Urothelium cell line (cell line): ENCODE measurements around the gene PTPRG.
A peak's percentile ranks its signal among the peaks of the same experiment; 100 is the strongest.

Source experiments
- DNase-seq: peaks from one replicate; pipeline ENCODE4 v3.0.0; 2011; ENCODE audit warnings: low spot score, mixed read lengths
- FAIRE-seq: peaks from 2 replicates; lab custom pipeline; 2011; peaks lifted over from hg19 to GRCh38; lab: Jason Lieb, UNC

PTPRG gene

GRCh38 chr3:62125380-62125779 lies 564.0 kb downstream of the PTPRG start:
- FAIRE-seq (no peak), DNase-seq (no peak)

DNA sequence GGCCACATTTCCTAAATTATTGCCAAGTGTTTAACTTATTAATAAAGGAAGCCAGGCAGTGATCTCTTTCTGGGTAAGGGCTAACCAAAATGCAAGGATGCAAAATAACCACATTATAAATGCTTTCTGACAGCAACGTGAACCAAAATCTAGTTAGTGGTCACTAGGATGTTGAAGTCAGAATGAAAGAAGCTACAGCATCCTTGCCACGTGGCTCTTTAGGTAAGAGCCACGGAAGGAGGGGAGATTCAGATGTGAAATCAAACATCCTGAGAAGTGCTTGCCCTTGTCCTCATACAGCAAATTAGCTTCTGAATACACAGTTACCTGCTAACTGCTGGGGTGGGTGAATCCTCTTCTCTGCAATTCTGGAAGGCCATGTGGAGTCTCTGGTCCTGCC lies 565.7 kb downstream of the PTPRG start:
- DNase-seq (no peak), FAIRE-seq (no peak)

GRCh38 chr3:62128051-62128450 lies 566.7 kb downstream of the PTPRG start:
- DNase-seq = no peak
- FAIRE-seq = no peak

DNA sequence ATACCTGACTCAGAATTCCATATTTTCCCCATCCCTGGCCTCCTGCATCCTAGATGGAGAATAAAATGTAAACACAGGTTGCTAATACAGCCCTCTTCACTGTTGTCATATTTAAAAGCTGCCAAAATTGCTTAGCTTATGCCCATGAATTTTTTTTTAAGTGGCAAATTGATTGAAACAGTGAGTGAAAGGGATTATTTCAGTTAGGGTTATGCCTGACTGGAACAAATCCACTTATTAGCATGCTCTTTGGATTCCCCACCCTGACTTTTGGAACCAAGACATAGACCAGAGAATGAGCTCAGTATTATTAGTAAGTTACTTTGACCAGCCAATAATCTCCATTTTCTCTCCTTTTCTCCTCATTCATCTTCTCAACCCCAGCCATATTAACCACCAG lies 567.3 kb downstream of the PTPRG start:
- FAIRE-seq (no peak), DNase-seq (no peak)

- FAIRE-seq = no peak
- no peak for DNase-seq
Measured at GRCh38 chr3:62131050-62131449, 569.7 kb downstream of the PTPRG start.

DNA sequence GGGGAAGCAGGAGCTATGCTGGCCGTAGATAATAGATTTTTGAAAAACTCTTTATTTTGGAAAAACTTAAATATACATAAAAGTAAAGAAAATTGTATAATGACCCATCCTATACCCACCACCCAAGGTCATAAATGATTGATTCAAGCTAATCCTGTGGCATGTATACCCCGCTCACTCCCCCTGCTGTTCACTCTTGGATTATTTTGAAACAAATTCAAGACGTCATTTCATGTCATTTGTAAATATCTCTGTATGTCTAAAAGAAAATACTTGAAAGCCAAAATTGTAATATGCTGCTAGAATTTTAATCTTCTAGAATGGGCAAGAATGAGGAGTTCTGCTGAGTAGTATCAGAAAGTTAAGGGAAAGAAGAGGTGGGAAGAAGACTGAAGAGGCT lies 570.2 kb downstream of the PTPRG start:
- FAIRE-seq = no peak
- no peak for DNase-seq

- FAIRE-seq (no peak), DNase-seq (no peak)
Measured at GRCh38 chr3:62132027-62132602, 570.7 kb downstream of the PTPRG start.

DNA sequence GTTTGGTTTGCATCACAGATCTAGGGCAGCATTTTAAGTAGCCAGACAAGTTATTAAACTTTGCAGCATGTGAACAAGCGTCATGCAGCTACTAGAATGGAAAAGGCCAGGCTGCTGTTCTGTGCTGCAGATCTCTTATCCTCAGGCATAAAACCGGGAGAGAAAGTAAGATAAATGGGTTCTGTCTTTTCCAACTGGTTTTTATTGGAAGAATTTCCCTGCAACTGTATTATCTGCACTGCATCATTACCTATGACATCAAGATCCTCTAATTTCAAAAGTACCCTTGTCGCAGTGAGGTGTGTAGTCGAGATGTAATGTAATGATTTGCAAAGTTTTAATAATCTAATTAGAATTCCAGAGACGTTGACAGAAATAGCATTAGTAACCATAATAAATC lies 571.6 kb downstream of the PTPRG start:
- FAIRE-seq (no peak), DNase-seq (no peak)

DNA sequence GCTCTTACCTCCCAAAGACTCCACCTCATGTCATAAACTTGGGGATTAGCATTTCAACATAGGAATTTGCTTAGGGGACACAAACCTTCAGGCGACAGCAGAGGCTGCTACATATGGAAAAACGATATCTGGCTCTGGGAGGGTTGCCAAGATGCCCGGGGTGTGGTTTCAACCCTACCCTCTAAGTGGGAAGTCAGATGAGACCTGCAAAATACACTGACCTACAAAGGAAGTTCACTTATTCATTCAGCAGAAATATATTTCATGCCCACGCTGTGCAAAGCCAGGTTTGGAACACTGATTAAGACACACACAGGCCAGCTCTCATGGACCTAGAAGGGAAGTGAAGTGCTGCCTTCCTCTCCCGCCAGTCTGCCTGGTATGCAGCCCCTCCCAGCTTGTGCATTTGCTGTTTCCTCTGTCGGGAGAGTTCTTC lies 572.7 kb downstream of the PTPRG start:
- DNase-seq = peak; percentile 36
- no peak for FAIRE-seq

DNA sequence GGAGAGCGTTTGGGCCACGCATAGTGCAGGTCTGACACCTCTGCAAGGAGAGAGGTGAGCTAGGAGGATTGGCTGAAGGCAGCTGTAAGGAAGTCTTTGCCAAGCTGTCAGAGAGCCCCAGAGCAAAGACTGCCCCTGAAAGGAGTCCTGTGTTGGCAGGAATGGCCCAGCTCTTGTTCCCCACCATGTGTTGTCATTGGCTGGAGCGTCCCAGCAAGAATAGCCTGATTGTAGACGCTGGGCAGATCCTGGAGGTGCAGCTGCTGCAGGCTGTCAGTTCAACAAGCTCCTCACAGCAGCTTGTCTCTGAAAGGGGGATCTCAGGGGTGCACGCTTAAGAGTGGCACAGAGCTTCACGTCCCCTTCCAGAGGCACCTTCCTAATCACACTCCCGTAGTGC lies 574.4 kb downstream of the PTPRG start:
- no peak for DNase-seq

DNA sequence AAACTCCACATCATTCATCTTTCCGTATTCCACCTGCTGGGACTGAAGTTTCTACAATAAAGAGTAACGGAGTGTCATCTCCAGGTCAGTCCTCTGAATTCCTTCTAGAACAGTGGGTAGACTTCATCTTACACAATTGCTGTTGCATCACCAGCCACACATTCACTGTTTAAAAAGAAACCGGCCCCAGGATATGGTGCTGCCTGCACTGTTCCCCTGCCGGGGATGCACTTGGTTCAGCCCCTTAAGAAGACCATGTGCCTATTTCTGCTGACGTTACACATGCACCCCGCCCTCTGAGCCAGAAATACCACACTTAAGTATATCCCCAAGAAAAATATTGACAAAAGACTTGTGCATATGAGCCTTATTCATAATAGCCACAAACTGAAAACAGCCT lies 578.6 kb downstream of the PTPRG start:
- no peak for DNase-seq
- no peak for FAIRE-seq

More for the DNA sequence above, 574.4 kb downstream of the PTPRG start:
- no peak for FAIRE-seq

DNA sequence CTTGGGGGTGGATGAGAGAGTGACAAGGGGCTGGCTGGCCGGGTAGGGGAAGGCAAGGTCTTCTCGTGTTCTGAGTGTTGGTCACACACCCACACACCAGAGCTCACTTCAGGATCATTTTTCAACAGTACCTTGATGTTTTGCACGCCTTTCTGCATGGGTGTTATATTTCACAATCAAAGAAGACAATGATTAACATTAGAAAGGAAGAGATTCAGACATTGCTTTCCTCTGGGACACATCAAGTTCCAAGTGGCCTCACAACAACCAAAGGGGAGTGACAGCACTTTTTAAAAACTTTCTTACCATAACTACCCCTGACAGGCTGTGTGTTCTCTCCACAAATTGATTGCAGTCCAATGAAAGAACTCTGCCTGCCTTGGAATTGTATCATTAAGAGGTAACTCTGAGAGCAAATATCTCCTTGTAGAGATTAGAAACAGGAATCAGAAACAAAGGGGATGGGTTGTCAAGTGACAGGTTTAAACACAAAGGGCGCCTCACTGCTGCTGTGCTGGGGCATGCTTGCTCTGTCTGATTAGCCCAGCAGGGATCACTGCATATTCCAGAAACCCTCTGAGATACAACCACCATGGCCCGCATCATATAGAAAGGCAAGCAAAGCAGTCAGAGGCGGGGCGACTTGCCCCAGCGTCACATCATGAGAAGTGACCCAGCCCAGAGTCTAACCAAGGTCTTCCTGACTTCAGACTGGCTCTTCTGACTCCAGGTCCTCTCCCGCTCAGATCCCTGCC lies 581.1 kb downstream of the PTPRG start:
- DNase-seq (no peak), FAIRE-seq (no peak)

DNA sequence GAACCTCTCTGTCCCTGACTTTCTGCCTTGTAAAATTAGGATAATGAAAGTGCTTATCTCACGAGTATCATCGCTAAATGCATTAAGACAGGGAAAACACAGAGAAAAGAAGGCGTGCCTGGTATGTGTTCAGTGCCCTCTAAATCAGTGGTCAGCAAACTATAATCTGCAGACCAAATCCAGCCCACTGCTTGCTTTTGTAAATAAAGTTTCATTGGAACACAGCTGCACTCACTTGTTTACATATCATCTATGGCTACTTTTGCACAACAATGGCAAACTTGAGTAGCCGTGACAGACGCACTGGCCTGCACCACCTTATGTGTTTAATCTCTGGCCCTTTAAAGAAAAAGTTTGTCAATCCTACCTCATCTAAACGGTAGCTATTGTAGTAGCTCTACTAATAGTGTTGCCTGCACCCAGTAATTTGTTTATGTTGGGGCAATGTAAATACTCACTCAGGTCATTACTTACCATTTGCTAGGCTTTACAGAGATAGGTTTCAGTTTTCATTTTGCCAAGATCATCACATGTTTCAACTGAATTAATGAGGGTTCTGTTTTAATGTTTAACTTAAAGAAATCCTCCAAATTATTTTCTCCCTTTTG lies 582.6 kb downstream of the PTPRG start:
- FAIRE-seq (no peak), DNase-seq (no peak)

- DNase-seq (no peak), FAIRE-seq (no peak)
Measured at GRCh38 chr3:62144482-62144881, 583.1 kb downstream of the PTPRG start.

DNA sequence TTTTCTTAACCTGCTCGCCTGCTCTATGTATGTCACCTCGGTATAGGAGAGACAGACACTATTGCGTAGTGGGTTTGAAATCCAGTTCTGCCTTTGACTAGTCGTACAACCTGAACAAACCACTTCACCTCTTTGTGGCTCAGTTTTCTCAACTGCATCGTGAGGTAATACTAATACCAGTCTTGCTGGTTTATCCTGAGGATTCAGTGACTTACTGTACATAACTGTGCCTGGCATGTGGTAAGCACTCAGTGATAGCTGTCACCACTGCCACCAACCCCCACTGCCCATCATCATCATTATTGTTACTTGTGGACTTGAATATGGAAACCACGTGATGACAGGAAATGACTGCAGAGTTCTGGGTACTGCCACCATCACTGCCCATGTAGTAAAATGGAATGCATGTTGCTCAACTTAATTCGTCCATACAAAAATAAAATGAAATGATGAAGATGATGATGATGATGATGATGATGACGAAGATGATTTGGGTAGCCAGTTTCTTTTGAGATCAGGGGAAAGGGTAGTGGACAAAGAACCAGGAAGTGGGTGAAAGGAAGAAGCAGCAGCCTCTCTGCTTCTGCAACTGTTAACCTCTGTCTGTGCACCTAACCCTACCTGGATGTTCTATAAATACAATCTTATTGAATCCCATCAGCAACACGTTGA lies 583.9 kb downstream of the PTPRG start:
- DNase-seq = no peak
- FAIRE-seq = no peak

GRCh38 chr3:62149539-62149938 lies 588.2 kb downstream of the PTPRG start:
- no peak for DNase-seq
- FAIRE-seq = no peak

GRCh38 chr3:62149962-62150361 lies 588.6 kb downstream of the PTPRG start:
- DNase-seq (no peak), FAIRE-seq (no peak)

GRCh38 chr3:62151591-62151990 lies 590.2 kb downstream of the PTPRG start:
- FAIRE-seq (no peak), DNase-seq (no peak)

DNA sequence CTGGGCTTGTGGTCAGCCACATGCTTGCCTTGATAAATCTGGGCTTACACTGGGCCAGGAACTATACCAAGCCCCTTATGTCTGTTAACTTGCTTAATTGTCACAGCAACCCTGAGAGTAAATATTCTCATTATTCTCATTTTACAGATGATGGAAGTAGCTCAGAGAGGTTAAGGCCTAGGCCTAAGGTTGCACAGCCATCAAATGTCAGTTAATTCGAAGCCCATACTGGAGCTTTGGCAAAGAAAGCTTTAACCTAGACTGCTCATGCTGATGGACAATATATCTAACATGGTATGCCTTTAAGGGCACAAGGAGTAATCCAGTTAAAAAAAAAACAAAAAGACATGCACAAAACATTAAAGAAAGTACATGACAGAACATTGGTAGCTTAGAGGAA lies 591.9 kb downstream of the PTPRG start:
- DNase-seq (no peak), FAIRE-seq (no peak)

- FAIRE-seq (no peak), DNase-seq (no peak)
Measured at GRCh38 chr3:62154457-62155148, 593.2 kb downstream of the PTPRG start.

GRCh38 chr3:62159056-62159708 lies 597.8 kb downstream of the PTPRG start:
- no peak for DNase-seq
- no peak for FAIRE-seq
